Inferior parietal cortex (tissue), 1 donor: Measurements from ENCODE around the gene ADAMTSL1.

Source experiments
- DNase-seq: peaks from one replicate; pipeline ENCODE4 v3.0.0-alpha.2; 2016; ENCODE audit errors: extremely low spot score

Gene ADAMTSL1

GRCh38 chr9:18555105-18555883 lies 81.3 kb downstream of the ADAMTSL1 start:
- no peak for DNase-seq

GRCh38 chr9:18564018-18564880 lies 90.3 kb downstream of the ADAMTSL1 start:
- no peak for DNase-seq

GRCh38 chr9:18566121-18566520 lies 92.2 kb downstream of the ADAMTSL1 start:
- no peak for DNase-seq

- DNase-seq = no peak
These were observed 95.0 kb downstream of the ADAMTSL1 start for GRCh38 chr9:18568973-18569372.

GRCh38 chr9:18569941-18570630 lies 96.1 kb downstream of the ADAMTSL1 start:
- DNase-seq = no peak

- no peak for DNase-seq
These were observed 99.1 kb downstream of the ADAMTSL1 start for GRCh38 chr9:18573021-18573556.

GRCh38 chr9:18575686-18576085 lies 101.7 kb downstream of the ADAMTSL1 start:
- DNase-seq = no peak

GRCh38 chr9:18579536-18579935 lies 105.6 kb downstream of the ADAMTSL1 start:
- no peak for DNase-seq

GRCh38 chr9:18580151-18580550 lies 106.2 kb downstream of the ADAMTSL1 start:
- no peak for DNase-seq

- no peak for DNase-seq
These were observed 112.0 kb downstream of the ADAMTSL1 start for GRCh38 chr9:18585996-18586395.

- DNase-seq = no peak
These were observed 114.0 kb downstream of the ADAMTSL1 start for GRCh38 chr9:18588002-18588401.

GRCh38 chr9:18591261-18591660 lies 117.3 kb downstream of the ADAMTSL1 start:
- DNase-seq = no peak

GRCh38 chr9:18594837-18595236 lies 120.9 kb downstream of the ADAMTSL1 start:
- no peak for DNase-seq

GRCh38 chr9:18595597-18595996 lies 121.6 kb downstream of the ADAMTSL1 start:
- peak; percentile 23 for DNase-seq

GRCh38 chr9:18596920-18597319 lies 123.0 kb downstream of the ADAMTSL1 start:
- no peak for DNase-seq

GRCh38 chr9:18598969-18599368 lies 125.0 kb downstream of the ADAMTSL1 start:
- no peak for DNase-seq

GRCh38 chr9:18601026-18601425 lies 127.1 kb downstream of the ADAMTSL1 start:
- DNase-seq = no peak

GRCh38 chr9:18601956-18602355 lies 128.0 kb downstream of the ADAMTSL1 start:
- DNase-seq = no peak

GRCh38 chr9:18604767-18605730 lies 131.1 kb downstream of the ADAMTSL1 start:
- DNase-seq = peak; percentile 13

- DNase-seq = no peak
These were observed 131.8 kb downstream of the ADAMTSL1 start for GRCh38 chr9:18605766-18606180.

- no peak for DNase-seq
These were observed 132.3 kb downstream of the ADAMTSL1 start for GRCh38 chr9:18606281-18606680.
